GM12892 (cell line): ENCODE results near the gene PEX14.

ENCODE experiments used
- POLR2A ChIP-seq: IDR thresholded peaks from 2 replicates; pipeline ENCODE4 v1.6.1; 2011; ENCODE audit warnings: low read depth, low read length, control low read depth
- POLR2AphosphoS5 ChIP-seq: IDR thresholded peaks from 2 replicates; pipeline ENCODE4 v1.6.1; 2011; ENCODE audit warnings: low read depth, low read length, control low read depth

GRCh38 chr1:10624256-10625050 is 149.7 kb downstream of the PEX14 start:
- TF ChIP-seq POLR2AphosphoS5 (no peak), POLR2A (no peak)
